DND-41 (cell line): ENCODE data around the gene CAGE1.
A peak's percentile ranks its signal among the peaks of the same experiment; 100 is the strongest.

ENCODE experiments used
- ATAC-seq: fragments of 200-7000 bp; cut with Tn5 transposase; 3 replicates; pipeline ENCODE4 v1.9.1; 2021; ENCODE audit warnings: low read depth; ENCODE audit not compliant: insufficient read depth
- DNase-seq: peaks from one replicate; pipeline ENCODE4 v3.0.0-alpha.2; 2020
- H2AFZ ChIP-seq: 2 replicates; pipeline ENCODE4 v1.6.0; 2012; ENCODE audit warnings: low read depth, low read length
- H3K27ac ChIP-seq: 2 replicates; pipeline ENCODE4 v1.5.1; 2012; ENCODE audit warnings: low read length, inconsistent platforms
- H3K27me3 ChIP-seq: fragments of 200-600 bp; sonication (generic); 2 replicates; pipeline ENCODE4 v1.6.0; 2012; ENCODE audit warnings: low read length, mild to moderate bottlenecking, inconsistent platforms; ENCODE audit not compliant: insufficient read depth, poor library complexity
- H3K36me3 ChIP-seq: 2 replicates; pipeline ENCODE4 v1.5.1; 2012; ENCODE audit warnings: low read length, inconsistent platforms; ENCODE audit not compliant: insufficient read depth
- H3K4me1 ChIP-seq: 2 replicates; pipeline ENCODE4 v1.5.1; 2012; ENCODE audit warnings: mild to moderate bottlenecking, low read length; ENCODE audit not compliant: insufficient read depth
- H3K4me2 ChIP-seq: 2 replicates; pipeline ENCODE4 v1.6.0; 2012; ENCODE audit warnings: mild to moderate bottlenecking, moderate library complexity, low read length, inconsistent platforms; ENCODE audit not compliant: insufficient read depth
- H3K4me3 ChIP-seq, 2 experiments: fragments of 200-600 bp in 1 of 2; shearing (Covaris generic) in 1 of 2; 2 replicates each; pipeline ENCODE4 v1.5.1; 2012 to 2016; ENCODE audit warnings: inconsistent platforms in 2 of 2, low read length in 2 of 2, mild to moderate bottlenecking in 2 of 2, low read depth in 1 of 2, moderate library complexity in 1 of 2
- H3K79me2 ChIP-seq: 2 replicates; pipeline ENCODE4 v1.6.0; 2012; ENCODE audit warnings: low read length, inconsistent platforms; ENCODE audit not compliant: insufficient read depth
- H3K9ac ChIP-seq: 2 replicates; pipeline ENCODE4 v1.6.0; 2012; ENCODE audit warnings: low read depth, mild to moderate bottlenecking, inconsistent platforms, low read length, moderate library complexity
- H3K9me3 ChIP-seq: 2 replicates; pipeline ENCODE4 v1.5.1; 2012; ENCODE audit warnings: low read length, moderate library complexity, mild to moderate bottlenecking, inconsistent platforms; ENCODE audit not compliant: insufficient read depth, severe bottlenecking
- H4K20me1 ChIP-seq: 2 replicates; pipeline ENCODE4 v1.6.0; 2012; ENCODE audit warnings: low read length; ENCODE audit not compliant: insufficient read depth
- CTCF ChIP-seq: IDR thresholded peaks from 2 replicates; pipeline ENCODE4 v1.5.1; 2012; ENCODE audit warnings: borderline replicate concordance, low read length, moderate library complexity, mild to moderate bottlenecking; ENCODE audit not compliant: poor library complexity, severe bottlenecking; ENCODE audit errors: extremely low read depth
- EZH2 ChIP-seq: IDR thresholded peaks from 3 replicates; pipeline ENCODE4 v1.6.1; 2012; ENCODE audit warnings: borderline replicate concordance, low read depth, mild to moderate bottlenecking, moderate library complexity, low read length, inconsistent platforms; ENCODE audit not compliant: severe bottlenecking

The CAGE1 gene

GRCh38 chr6:7389451-7390225 is at the start of gene CAGE1, which contains the start of gene RIOK1:
Gene CAGE1, minus strand, starts transcription at chr6:7389742. Its CDS starts 2,569 bp downstream, at chr6:7387173.
Gene RIOK1, plus strand, starts transcription at chr6:7389808. Its CDS starts 195 bp downstream, at chr6:7390003.
- H3K27ac ChIP-seq, result peak within 1 kb of the TSS; percentile 89
- H3K4me2 ChIP-seq, result peak within 1 kb of the TSS; percentile 99
- H3K36me3 ChIP-seq, result peaks cover 25% of the 10 kb centered on the region
- peak; percentile 95 for ATAC-seq
- peak; percentile 94 for DNase-seq
- H3K4me1 ChIP-seq, result peaks cover 33% of the 10 kb centered on the region
- peaks cover 43% of the 10 kb centered on the region for H3K79me2 ChIP-seq
- H3K4me3 ChIP-seq, result peak within 1 kb of the TSS; percentile 75 to 81
- H3K27me3 ChIP-seq, result no peaks in the 10 kb centered on the region
- H2AFZ ChIP-seq, result peak within 1 kb of the TSS; percentile 88
- no peak for TF ChIP-seq CTCF
- no peak for TF ChIP-seq EZH2
- peaks cover 14% of the 10 kb centered on the region; the same call in 1 of the 2 replicates for H4K20me1 ChIP-seq
- H3K9ac ChIP-seq, result peak within 1 kb of the TSS; percentile 78
- H3K9me3 ChIP-seq, result no peaks in the 10 kb centered on the region

- Histone ChIP-seq H3K36me3 (no peaks in the 10 kb centered on the region), H2AFZ (no peak overlapping the region), H3K27me3 (no peaks in the 10 kb centered on the region), H3K4me2 (no peak overlapping the region), H3K9me3 (no peaks in the 10 kb centered on the region), H3K9ac (no peak overlapping the region), H3K79me2 (no peaks in the 10 kb centered on the region), H3K4me3 (no peak overlapping the region), H3K27ac (no peak overlapping the region), H4K20me1 (no peaks in the 10 kb centered on the region), H3K4me1 (no peaks in the 10 kb centered on the region)
- DNase-seq (no peak), ATAC-seq (no peak)
- TF ChIP-seq EZH2 (no peak), CTCF (no peak)
These were observed 49.7 kb upstream of the CAGE1 start for GRCh38 chr6:7439228-7439627.

- TF ChIP-seq CTCF, result no peak
- TF ChIP-seq EZH2, result no peak
- no peaks in the 10 kb centered on the region for H4K20me1 ChIP-seq
- no peaks in the 10 kb centered on the region for H3K36me3 ChIP-seq
These were observed 48.5 kb upstream of the CAGE1 start for GRCh38 chr6:7438011-7438410.

More at GRCh38 chr6:7438011-7438410, 48.5 kb upstream of the CAGE1 start:
- Histone ChIP-seq H3K27ac (no peak overlapping the region), H2AFZ (no peak overlapping the region), H3K4me1 (no peaks in the 10 kb centered on the region), H3K4me3 (no peak overlapping the region), H3K79me2 (no peaks in the 10 kb centered on the region), H3K9ac (no peak overlapping the region), H3K9me3 (no peaks in the 10 kb centered on the region), H3K27me3 (no peaks in the 10 kb centered on the region), H3K4me2 (no peak overlapping the region)
- ATAC-seq (no peak), DNase-seq (no peak)
